GM12873 (cell line): ENCODE measurements around the gene NSD1.

Experiments used
- TF ChIP-seq, protein P1 (sequence below): IDR thresholded peaks from 2 replicates; pipeline ENCODE4 v1.5.1; 2012; ENCODE audit warnings: low read depth, mild to moderate bottlenecking, moderate library complexity, low read length, control low read depth; ENCODE audit not compliant: insufficient read depth; ENCODE audit errors: missing control alignments

Gene NSD1

DNA sequence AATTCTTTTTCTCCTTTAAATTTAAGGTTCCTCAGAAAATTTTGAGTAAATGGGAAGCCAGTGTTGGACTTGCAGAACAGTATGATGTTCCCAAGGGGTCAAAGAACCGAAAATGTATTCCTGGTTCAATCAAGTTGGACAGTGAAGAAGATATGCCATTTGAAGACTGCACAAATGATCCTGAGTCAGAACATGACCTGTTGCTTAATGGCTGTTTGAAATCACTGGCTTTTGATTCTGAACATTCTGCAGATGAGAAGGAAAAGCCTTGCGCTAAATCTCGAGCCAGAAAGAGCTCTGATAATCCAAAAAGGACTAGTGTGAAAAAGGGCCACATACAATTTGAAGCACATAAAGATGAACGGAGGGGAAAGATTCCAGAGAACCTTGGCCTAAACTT, 76.0 kb downstream of the NSD1 start:
- TF ChIP-seq, protein P1, sequence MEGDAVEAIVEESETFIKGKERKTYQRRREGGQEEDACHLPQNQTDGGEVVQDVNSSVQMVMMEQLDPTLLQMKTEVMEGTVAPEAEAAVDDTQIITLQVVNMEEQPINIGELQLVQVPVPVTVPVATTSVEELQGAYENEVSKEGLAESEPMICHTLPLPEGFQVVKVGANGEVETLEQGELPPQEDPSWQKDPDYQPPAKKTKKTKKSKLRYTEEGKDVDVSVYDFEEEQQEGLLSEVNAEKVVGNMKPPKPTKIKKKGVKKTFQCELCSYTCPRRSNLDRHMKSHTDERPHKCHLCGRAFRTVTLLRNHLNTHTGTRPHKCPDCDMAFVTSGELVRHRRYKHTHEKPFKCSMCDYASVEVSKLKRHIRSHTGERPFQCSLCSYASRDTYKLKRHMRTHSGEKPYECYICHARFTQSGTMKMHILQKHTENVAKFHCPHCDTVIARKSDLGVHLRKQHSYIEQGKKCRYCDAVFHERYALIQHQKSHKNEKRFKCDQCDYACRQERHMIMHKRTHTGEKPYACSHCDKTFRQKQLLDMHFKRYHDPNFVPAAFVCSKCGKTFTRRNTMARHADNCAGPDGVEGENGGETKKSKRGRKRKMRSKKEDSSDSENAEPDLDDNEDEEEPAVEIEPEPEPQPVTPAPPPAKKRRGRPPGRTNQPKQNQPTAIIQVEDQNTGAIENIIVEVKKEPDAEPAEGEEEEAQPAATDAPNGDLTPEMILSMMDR: no peak

DNA sequence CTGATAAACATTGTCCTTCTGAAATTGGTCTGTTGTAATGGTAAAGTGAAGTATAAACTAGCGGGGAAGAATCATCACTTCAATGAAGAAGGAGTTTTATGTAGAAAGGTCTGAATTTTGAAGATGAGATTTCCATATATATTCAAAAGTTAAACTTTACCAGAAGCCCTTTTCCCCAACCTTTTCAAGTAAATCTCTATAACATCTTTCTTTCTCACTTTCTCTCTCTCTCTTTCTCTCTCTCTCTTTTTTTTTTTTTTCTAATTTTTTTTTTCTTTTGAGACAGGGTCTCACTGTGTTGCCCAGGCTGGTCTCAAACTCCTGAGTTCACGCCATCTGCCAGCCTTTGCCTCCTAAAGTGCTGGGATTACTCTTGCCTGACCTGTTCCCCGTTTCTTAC, 78.7 kb downstream of the NSD1 start:
- TF ChIP-seq, protein P1: no peak

DNA sequence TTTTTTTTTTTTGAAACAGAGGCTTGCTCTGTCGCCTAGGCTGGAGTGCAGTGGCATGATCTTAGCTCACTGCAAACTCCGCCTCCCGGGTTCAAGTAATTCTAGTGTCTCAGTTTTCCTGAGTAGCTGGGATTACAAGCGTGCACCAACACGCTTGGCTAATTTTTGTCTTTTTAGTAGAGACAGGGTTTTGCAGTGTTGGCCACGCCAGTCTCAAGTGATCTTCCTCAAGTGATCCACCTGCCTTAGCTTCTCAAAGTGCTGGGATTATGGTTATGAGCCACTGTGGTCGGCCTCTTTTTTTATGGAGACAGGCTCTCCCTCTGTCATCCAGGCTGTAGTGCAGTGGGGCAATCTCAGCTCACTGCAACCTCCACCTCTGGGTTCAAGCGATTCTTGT, 87.0 kb downstream of the NSD1 start:
- TF ChIP-seq, protein P1: no peak

GRCh38 chr5:177222269-177222668, 88.7 kb downstream of the NSD1 start:
- TF ChIP-seq, protein P1: no peak

- TF ChIP-seq, protein P1: no peak
Measured at GRCh38 chr5:177225798-177226197, 92.2 kb downstream of the NSD1 start.

GRCh38 chr5:177226860-177227259, 93.3 kb downstream of the NSD1 start:
- TF ChIP-seq, protein P1: no peak

DNA sequence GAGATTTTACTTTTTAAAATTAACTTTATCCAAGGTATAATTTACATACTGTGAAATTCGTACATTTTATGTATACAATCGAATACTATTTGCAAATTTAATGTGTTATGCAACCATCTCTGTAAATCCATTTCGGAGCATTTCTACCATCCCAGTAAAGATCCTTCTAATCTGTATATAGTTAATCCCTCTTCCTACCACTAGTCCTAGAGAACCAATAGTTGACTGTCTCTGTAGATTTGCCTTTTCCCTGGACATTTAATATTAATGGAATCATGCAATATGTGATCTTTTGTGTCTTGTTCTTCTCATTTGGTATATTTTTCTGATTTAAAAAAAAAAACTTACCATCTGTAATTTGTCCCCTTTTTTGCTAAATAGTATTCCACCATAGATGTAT, 95.2 kb downstream of the NSD1 start:
- TF ChIP-seq, protein P1: no peak

- TF ChIP-seq, protein P1: no peak
Measured at GRCh38 chr5:177230660-177231059, 97.1 kb downstream of the NSD1 start.
